GM12865 (cell line): ENCODE results near the gene MMP21.

Source experiments
- DNase-seq: peaks from one replicate; pipeline ENCODE4 v3.0.0; 2010; ENCODE audit warnings: low read depth
- H3K4me3 ChIP-seq: 2 replicates; pipeline ENCODE4 v1.5.1; 2011; ENCODE audit warnings: mild to moderate bottlenecking, low read depth, low read length, control low read depth
- CTCF ChIP-seq: IDR thresholded peaks from 2 replicates; pipeline ENCODE4 v1.5.1; 2011; ENCODE audit warnings: low read length, control low read depth, low read depth, inconsistent platforms; ENCODE audit not compliant: insufficient read depth; ENCODE audit errors: missing control alignments

MMP21 gene

GRCh38 chr10:125775491-125776106, at the start of gene MMP21:
Gene MMP21, minus strand, starts transcription at chr10:125775821. Its CDS starts 0 bp downstream, at chr10:125775821.
- DNase-seq, result no peak
- H3K4me3 ChIP-seq, result no peak within 1 kb of the TSS
- TF ChIP-seq CTCF, result no peak

- peak overlapping the region; percentile 89 for H3K4me3 ChIP-seq
- no peak for TF ChIP-seq CTCF
- no peak for DNase-seq
These were observed 49.1 kb upstream of the MMP21 start for GRCh38 chr10:125824736-125825135.

DNA sequence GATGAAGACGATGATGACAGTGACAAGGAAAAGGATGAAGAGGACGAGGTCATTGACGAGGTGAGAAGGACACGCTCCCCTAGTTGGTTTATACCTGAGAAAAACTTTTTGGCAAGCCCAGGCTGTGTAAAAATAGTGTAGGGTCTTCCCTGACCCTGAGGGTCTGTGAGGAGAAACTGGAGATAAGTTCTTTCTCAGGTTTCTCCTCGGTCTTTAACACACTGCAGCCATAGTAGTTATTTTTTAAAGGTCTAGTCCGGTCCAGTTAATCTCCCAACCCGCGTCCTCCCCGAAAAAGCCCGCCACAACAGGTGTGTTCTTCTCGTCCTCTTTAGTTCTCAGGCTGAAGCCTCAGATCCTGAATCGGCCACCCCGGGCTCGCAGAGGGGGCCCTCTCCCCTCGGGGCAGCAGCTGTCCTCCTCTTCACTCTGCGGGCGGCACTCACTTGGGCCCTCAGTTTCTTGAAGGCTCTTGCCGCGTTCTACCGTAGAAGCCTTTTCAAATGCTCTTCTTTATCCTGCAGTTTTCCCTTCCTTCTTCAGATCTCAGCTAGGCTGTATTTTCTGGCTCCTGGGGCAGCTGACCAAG, 48.1 kb upstream of the MMP21 start:
- peak; percentile 13 for DNase-seq
- H3K4me3 ChIP-seq, result peak overlapping the region; percentile 89
- TF ChIP-seq CTCF, result no peak

DNA sequence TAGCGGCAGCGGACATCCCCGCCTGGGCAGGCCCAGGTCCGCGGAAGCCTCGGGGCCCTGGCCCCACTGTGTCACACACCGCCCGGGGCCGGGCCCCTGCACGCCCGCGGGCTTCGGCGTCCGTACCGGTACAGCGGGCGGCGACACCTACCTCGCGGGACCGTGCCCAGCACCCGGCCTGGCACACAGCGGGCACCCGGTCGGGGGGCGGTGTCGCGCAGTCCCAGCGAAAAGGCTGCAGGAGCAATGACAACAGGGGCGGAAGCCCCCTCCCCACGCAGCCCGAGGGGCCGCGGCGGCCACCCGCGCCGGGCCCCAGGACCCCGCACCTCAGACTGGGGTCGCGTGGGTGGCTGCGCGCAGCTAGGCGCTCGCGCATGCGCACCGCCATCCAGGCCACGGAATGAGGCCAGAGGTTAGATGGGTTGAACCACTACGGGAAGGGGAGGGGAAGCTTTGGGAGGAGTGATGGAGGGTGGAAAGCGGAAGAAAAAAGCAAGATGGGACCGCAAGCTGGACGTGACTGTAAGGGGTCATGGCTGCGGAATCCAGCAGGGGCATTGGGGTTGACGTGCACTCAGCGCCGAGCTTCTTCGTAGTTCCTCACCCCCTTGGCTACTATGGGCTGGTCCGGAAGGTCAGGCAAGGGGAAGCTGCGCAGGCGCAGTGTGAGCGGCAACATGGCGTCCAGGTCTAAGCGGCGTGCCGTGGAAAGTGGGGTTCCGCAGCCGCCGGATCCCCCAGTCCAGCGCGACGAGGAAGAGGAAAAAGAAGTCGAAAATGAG, 47.4 kb upstream of the MMP21 start, which contains the start of the genes BCCIP and UROS:
Gene BCCIP, plus strand, starts transcription at position 669 of the 785 bp plus-strand sequence. Its CDS starts 12 bp downstream, at position 681.
Gene UROS, minus strand, starts transcription at position 381 of the 785 bp plus-strand sequence. CDS start 6,759 bp downstream, outside the sequence.
- peak within 1 kb of the TSS; percentile 89 for H3K4me3 ChIP-seq
- TF ChIP-seq CTCF, result no peak
- DNase-seq, result peak; percentile 95

DNA sequence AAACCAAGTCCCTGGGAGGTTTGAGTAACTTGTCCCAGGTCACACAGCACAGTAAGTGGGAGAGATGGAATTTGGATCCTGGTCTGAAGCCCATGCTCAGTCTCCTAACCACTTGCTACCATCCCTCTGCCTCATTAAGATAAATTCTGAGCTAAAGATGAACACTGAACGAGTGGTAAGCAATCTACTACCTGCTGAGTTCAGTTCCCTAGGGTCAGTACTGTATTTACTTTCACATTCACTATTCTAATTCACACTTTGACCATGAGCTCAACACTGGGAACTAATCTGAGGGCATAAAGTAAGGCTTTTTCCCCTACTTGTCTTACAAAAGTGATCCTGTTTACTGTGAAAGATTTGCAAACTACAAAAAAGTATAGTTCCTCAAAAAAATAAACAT, 45.1 kb upstream of the MMP21 start:
- peak overlapping the region; percentile 4; the same call in 1 of the 2 replicates for H3K4me3 ChIP-seq
- no peak for TF ChIP-seq CTCF
- peak; percentile 36 for DNase-seq

DNA sequence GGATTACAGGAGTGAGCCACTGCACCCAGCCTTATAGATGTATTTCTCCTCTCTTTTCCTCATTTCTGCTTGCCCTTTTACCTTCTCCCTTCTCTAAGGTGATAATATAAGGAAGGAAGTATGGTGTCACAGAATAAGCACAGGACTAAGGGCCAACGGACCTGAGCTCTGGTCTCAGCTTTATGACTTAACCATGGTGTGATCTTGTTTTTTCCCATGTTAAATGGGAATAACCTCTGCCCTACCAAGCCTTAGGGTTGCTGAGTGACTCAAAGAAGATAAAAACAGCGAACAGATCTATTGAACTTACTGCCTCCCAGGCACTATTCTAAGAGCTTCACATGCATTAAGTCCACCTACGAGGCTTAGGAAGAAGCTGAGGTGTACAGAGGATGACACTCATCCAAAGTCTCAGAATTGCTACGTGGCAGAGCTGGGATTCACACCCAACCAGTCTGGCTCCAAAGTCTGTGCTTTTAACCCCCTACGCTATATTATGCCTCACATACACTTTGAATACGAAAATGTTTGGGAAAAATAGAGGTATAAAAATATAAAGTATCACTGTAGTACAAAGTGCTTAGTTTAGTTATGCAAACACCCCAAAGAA, 41.8 kb upstream of the MMP21 start:
- TF ChIP-seq CTCF, result no peak
- DNase-seq, result no peak
- no peak overlapping the region for H3K4me3 ChIP-seq
